ENCODE data around the gene ASPHD1.

DNA sequence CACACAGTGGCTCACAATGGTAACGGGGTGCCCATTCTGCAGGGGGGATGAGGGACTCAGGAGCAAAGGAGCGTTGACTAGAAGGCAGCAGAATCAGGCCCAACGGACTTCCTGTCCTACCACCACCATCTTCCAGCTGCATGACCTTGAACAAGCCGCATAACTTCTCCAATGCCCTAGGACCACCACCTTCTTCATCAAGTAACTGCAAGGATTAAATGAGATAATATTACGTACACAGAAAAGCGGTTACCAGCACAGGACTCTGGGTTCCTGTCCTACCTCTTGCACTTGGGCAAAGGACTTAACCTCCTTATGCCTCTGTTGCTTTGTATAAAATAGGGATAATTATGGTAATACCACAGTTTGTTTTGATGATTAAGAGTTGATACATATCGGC lies 4.7 kb downstream of the ASPHD1 start:
- TF ChIP-seq, protein P1, sequence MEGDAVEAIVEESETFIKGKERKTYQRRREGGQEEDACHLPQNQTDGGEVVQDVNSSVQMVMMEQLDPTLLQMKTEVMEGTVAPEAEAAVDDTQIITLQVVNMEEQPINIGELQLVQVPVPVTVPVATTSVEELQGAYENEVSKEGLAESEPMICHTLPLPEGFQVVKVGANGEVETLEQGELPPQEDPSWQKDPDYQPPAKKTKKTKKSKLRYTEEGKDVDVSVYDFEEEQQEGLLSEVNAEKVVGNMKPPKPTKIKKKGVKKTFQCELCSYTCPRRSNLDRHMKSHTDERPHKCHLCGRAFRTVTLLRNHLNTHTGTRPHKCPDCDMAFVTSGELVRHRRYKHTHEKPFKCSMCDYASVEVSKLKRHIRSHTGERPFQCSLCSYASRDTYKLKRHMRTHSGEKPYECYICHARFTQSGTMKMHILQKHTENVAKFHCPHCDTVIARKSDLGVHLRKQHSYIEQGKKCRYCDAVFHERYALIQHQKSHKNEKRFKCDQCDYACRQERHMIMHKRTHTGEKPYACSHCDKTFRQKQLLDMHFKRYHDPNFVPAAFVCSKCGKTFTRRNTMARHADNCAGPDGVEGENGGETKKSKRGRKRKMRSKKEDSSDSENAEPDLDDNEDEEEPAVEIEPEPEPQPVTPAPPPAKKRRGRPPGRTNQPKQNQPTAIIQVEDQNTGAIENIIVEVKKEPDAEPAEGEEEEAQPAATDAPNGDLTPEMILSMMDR (conservative IDR thresholded peaks at IDR 0.05; ENCODE audit: low read depth, low read length): no peak
- TF ChIP-seq CEBPB (IDR thresholded peaks at IDR 0.05; ENCODE audit: low read depth, low read length): no peak
- TF ChIP-seq MAFK (IDR thresholded peaks at IDR 0.05; ENCODE audit: low read depth, low read length): no peak
- TF ChIP-seq POLR2A (IDR thresholded peaks at IDR 0.05; ENCODE audit: low read depth, low read length): no peak
- TF ChIP-seq RCOR1 (IDR thresholded peaks at IDR 0.05; ENCODE audit: insufficient replicate concordance, low read length): no peak
- no peak for TF ChIP-seq CHD1 (IDR thresholded peaks at IDR 0.05; ENCODE audit: low read depth, low read length)
- TF ChIP-seq, protein P2, sequence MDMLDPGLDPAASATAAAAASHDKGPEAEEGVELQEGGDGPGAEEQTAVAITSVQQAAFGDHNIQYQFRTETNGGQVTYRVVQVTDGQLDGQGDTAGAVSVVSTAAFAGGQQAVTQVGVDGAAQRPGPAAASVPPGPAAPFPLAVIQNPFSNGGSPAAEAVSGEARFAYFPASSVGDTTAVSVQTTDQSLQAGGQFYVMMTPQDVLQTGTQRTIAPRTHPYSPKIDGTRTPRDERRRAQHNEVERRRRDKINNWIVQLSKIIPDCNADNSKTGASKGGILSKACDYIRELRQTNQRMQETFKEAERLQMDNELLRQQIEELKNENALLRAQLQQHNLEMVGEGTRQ (IDR thresholded peaks at IDR 0.05; ENCODE audit: low read depth, low read length): no peak
- TF ChIP-seq RFX5 (IDR thresholded peaks at IDR 0.05; ENCODE audit: low read depth, low read length): no peak

All from IMR-90 (cell line).